HepG2 (cell line): Measurements from ENCODE around the gene FUT6. TPM values are rescaled to one million over a fixed set of nuclear protein-coding genes. Genes with fewer than 3 reads are reported as not detected.

ENCODE experiments used
- BORCS8-MEF2B ChIP-seq: sonication (generic); formaldehyde crosslinking; IDR thresholded peaks from 2 replicates; pipeline ENCODE4 v1.8.0; 2022; ENCODE audit warnings: mild to moderate bottlenecking, missing genetic modification reagents
- FOXK2 ChIP-seq: fragments of 450-650 bp; IDR thresholded peaks from 2 replicates; pipeline ENCODE4 v1.6.1; 2016
- GFI1 ChIP-seq: sonication (generic); formaldehyde crosslinking; IDR thresholded peaks from 2 replicates; pipeline ENCODE4 v1.5.0; 2020; ENCODE audit warnings: missing genetic modification reagents, mild to moderate bottlenecking, borderline replicate concordance
- KMT2B ChIP-seq: IDR thresholded peaks from 2 replicates; pipeline ENCODE4 v1.6.1; 2016; ENCODE audit warnings: missing genetic modification reagents, missing compliant biosample characterization
- LCORL ChIP-seq, 2 experiments: fragments of 450-650 bp in 1 of 2; sonication (generic) in 1 of 2; formaldehyde crosslinking in 1 of 2; IDR thresholded peaks; 2 replicates each; pipeline versions ENCODE4 v1.5.0 to v1.6.1; 2017 to 2020; ENCODE audit warnings: antibody characterized with exemption in 1 of 2, missing genetic modification reagents in 1 of 2
- MTF2 ChIP-seq: sonication (generic); formaldehyde crosslinking; IDR thresholded peaks from 2 replicates; pipeline ENCODE4 v1.5.0; 2020; ENCODE audit warnings: missing genetic modification reagents, borderline replicate concordance
- RBM39 ChIP-seq: fragments of 200-400 bp; formaldehyde crosslinking; IDR thresholded peaks from one replicate; pipeline ENCODE4 v1.6.1; 2018; ENCODE audit warnings: antibody characterized with exemption, mild to moderate bottlenecking, low read depth, low read length; ENCODE audit not compliant: poor library complexity, severe bottlenecking
- RFX3 ChIP-seq: IDR thresholded peaks from 2 replicates; pipeline ENCODE4 v1.6.1; 2016; ENCODE audit warnings: missing biosample characterization, missing genetic modification reagents
- SATB2 ChIP-seq: sonication (generic); formaldehyde crosslinking; IDR thresholded peaks from 2 replicates; pipeline ENCODE4 v1.5.0; 2020; ENCODE audit warnings: missing genetic modification reagents
- TOPORS ChIP-seq: sonication (generic); formaldehyde crosslinking; IDR thresholded peaks from 2 replicates; pipeline ENCODE4 v1.8.0; 2023; ENCODE audit warnings: mild to moderate bottlenecking, missing genetic modification reagents
- ZBTB21 ChIP-seq: sonication (generic); formaldehyde crosslinking; IDR thresholded peaks from 2 replicates; pipeline ENCODE4 v1.4.0; 2020; ENCODE audit warnings: missing genetic modification reagents
- ZNF20 ChIP-seq: sonication (generic); formaldehyde crosslinking; IDR thresholded peaks from 2 replicates; pipeline ENCODE4 v1.4.0; 2020; ENCODE audit warnings: mild to moderate bottlenecking, moderate library complexity, missing genetic modification reagents
- ZNF205 ChIP-seq: IDR thresholded peaks from 2 replicates; pipeline ENCODE4 v1.6.1; 2018; ENCODE audit warnings: missing biosample characterization, missing genetic modification reagents
- ZNF253 ChIP-seq: sonication (generic); formaldehyde crosslinking; IDR thresholded peaks from 2 replicates; pipeline ENCODE4 v1.8.0; 2022; ENCODE audit warnings: mild to moderate bottlenecking, missing genetic modification reagents, borderline replicate concordance
- ZNF263 ChIP-seq: sonication (generic); formaldehyde crosslinking; IDR thresholded peaks from 2 replicates; pipeline ENCODE4 v1.4.0; 2020; ENCODE audit warnings: missing genetic modification reagents
- ZNF569 ChIP-seq: sonication (generic); formaldehyde crosslinking; IDR thresholded peaks from 2 replicates; pipeline ENCODE4 v1.5.0; 2020; ENCODE audit warnings: mild to moderate bottlenecking, missing genetic modification reagents, moderate library complexity, borderline replicate concordance
- ZNF607 ChIP-seq: sonication (generic); formaldehyde crosslinking; IDR thresholded peaks from 2 replicates; pipeline ENCODE4 v1.5.1; 2020; ENCODE audit warnings: missing genetic modification reagents, mild to moderate bottlenecking, borderline replicate concordance
- ZNF614 ChIP-seq: IDR thresholded peaks from 2 replicates; pipeline ENCODE4 v1.6.1; 2018; ENCODE audit warnings: missing biosample characterization, missing genetic modification reagents, inconsistent platforms, borderline replicate concordance
- ZSCAN30 ChIP-seq: sonication (generic); formaldehyde crosslinking; IDR thresholded peaks from 2 replicates; pipeline ENCODE4 v1.5.0; 2020; ENCODE audit warnings: mild to moderate bottlenecking, missing genetic modification reagents
- polyA plus RNA-seq, 8 experiments: library from polyadenylated mRNA; depleted of rRNA in 3 of 8; stranded (reverse) in 7 of 8; unstranded in 1 of 8; fragments of >200 nt; fragmentation: Illumina TruSeq in 4 of 8; extraction: Trizol in 4 of 8; gene quantifications; 2 replicates each; pipeline versions ENCODE4 v1.2.1 to v1.2.3, GENCODE V29; 2011 to 2016; ENCODE audit warnings: low read depth in 4 of 8, missing spikeins in 1 of 8, mixed read lengths in 1 of 8; ENCODE audit not compliant: insufficient read depth in 1 of 8
- total RNA-seq, 5 experiments: library from RNA; depleted of rRNA; stranded (reverse); fragments of >200 nt; fragmentation: Illumina TruSeq; extraction: Trizol; gene quantifications; 2 replicates each; pipeline ENCODE4 v1.2.3, GENCODE V29; 2016; ENCODE audit warnings: low read depth in 1 of 5
- TF ChIP-seq, protein P1 (sequence below): sonication (generic); formaldehyde crosslinking; IDR thresholded peaks from 2 replicates; pipeline ENCODE4 v1.4.0; 2020; ENCODE audit warnings: mild to moderate bottlenecking, low read depth, missing genetic modification reagents
- TF ChIP-seq, protein P2 (sequence below): sonication (generic); formaldehyde crosslinking; IDR thresholded peaks from 2 replicates; pipeline ENCODE4 v1.4.0; 2020; ENCODE audit warnings: missing genetic modification reagents, borderline replicate concordance
- TF ChIP-seq, protein P3 (sequence below): sonication (generic); formaldehyde crosslinking; IDR thresholded peaks from 2 replicates; pipeline ENCODE4 v1.5.1; 2020; ENCODE audit warnings: missing genetic modification reagents, mild to moderate bottlenecking, borderline replicate concordance

The FUT6 gene
- total and polyA plus RNA-seq, 2 of the 13 experiments (the other 11 are each of a cell fraction or from before 2014, with no cell fraction given): 8.2 to 27.7 TPM

GRCh38 chr19:5880604-5881078 is 41.1 kb upstream of the FUT6 start (continued):
- TF ChIP-seq GFI1 (CRISPR knock-in tag) (peak; percentile 74), ZNF253 (CRISPR knock-in tag) (no peak), LCORL (IDR thresholded peaks at IDR 0.05) (no peak), LCORL (CRISPR knock-in tag; IDR thresholded peaks at IDR 0.05) (peak; percentile 97), MTF2 (CRISPR knock-in tag) (no peak), ZNF569 (no peak), FOXK2 (peak; percentile 41; the same call in 1 of the 2 replicates), ZSCAN30 (CRISPR knock-in tag) (no peak), RBM39 (peak; percentile 67), BORCS8-MEF2B (CRISPR knock-in tag) (no peak; the same call in 1 of the 2 replicates), TOPORS (CRISPR knock-in tag) (no peak), ZNF20 (CRISPR knock-in tag) (no peak), ZNF205 (CRISPR knock-in tag) (peak; percentile 61; the same call in 1 of the 2 replicates), KMT2B (CRISPR knock-in tag) (no peak), ZNF607 (CRISPR knock-in tag) (no peak), SATB2 (CRISPR knock-in tag) (no peak), ZBTB21 (CRISPR knock-in tag) (no peak), ZNF263 (peak; percentile 18; the same call in 1 of the 2 replicates), ZNF614 (peak; percentile 85; the same call in 1 of the 2 replicates), RFX3 (CRISPR knock-in tag) (no peak)
- TF ChIP-seq, protein P1, sequence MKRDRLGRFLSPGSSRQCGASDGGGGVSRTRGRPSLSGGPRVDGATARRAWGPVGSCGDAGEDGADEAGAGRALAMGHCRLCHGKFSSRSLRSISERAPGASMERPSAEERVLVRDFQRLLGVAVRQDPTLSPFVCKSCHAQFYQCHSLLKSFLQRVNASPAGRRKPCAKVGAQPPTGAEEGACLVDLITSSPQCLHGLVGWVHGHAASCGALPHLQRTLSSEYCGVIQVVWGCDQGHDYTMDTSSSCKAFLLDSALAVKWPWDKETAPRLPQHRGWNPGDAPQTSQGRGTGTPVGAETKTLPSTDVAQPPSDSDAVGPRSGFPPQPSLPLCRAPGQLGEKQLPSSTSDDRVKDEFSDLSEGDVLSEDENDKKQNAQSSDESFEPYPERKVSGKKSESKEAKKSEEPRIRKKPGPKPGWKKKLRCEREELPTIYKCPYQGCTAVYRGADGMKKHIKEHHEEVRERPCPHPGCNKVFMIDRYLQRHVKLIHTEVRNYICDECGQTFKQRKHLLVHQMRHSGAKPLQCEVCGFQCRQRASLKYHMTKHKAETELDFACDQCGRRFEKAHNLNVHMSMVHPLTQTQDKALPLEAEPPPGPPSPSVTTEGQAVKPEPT: no peak
- TF ChIP-seq, protein P2, sequence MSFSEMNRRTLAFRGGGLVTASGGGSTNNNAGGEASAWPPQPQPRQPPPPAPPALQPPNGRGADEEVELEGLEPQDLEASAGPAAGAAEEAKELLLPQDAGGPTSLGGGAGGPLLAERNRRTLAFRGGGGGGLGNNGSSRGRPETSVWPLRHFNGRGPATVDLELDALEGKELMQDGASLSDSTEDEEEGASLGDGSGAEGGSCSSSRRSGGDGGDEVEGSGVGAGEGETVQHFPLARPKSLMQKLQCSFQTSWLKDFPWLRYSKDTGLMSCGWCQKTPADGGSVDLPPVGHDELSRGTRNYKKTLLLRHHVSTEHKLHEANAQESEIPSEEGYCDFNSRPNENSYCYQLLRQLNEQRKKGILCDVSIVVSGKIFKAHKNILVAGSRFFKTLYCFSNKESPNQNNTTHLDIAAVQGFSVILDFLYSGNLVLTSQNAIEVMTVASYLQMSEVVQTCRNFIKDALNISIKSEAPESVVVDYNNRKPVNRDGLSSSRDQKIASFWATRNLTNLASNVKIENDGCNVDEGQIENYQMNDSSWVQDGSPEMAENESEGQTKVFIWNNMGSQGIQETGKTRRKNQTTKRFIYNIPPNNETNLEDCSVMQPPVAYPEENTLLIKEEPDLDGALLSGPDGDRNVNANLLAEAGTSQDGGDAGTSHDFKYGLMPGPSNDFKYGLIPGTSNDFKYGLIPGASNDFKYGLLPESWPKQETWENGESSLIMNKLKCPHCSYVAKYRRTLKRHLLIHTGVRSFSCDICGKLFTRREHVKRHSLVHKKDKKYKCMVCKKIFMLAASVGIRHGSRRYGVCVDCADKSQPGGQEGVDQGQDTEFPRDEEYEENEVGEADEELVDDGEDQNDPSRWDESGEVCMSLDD (CRISPR knock-in tag): peak; percentile 60; the same call in 1 of the 2 replicates
- TF ChIP-seq, protein P3, sequence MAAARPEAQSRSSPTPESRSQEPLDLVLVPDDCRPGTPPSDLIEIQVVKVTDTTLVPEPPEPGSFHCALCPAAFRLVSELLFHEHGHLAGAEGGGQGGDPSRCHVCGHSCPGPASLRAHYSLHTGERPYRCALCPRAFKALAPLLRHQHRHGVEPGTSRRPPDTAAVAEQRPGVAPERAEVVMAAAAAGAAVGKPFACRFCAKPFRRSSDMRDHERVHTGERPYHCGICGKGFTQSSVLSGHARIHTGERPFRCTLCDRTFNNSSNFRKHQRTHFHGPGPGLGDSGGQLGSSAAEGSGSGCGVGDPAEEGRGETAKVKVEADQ (CRISPR knock-in tag): no peak
